Fibroblast of villous mesenchyme (primary cell): ENCODE results near the gene LYVE1. TPM values are rescaled to one million over a fixed set of nuclear protein-coding genes. Genes with fewer than 3 reads are reported as not detected.

ENCODE experiments used
- DNase-seq: peaks from one replicate; pipeline ENCODE4 v3.0.0-alpha.2; 2010; ENCODE audit warnings: low read depth
- H3K4me3 ChIP-seq: 2 replicates; pipeline ENCODE4 v1.5.1; 2011; ENCODE audit warnings: low read depth, mild to moderate bottlenecking, low read length
- total RNA-seq: library from RNA; depleted of rRNA; stranded (reverse); fragments of >200 nt; gene quantifications from 2 replicates; pipeline ENCODE4 v1.2.3, GENCODE V29; 2012
- TF ChIP-seq, protein P1 (sequence below): IDR thresholded peaks from 2 replicates; pipeline ENCODE4 v1.5.1; 2012; ENCODE audit warnings: low read depth, mild to moderate bottlenecking, low read length; ENCODE audit not compliant: insufficient read depth

LYVE1 gene
- total RNA-seq, 1 donor = not detected

GRCh38 chr11:10564030-10564429 lies 4.4 kb downstream of the LYVE1 start:
- TF ChIP-seq, protein P1, sequence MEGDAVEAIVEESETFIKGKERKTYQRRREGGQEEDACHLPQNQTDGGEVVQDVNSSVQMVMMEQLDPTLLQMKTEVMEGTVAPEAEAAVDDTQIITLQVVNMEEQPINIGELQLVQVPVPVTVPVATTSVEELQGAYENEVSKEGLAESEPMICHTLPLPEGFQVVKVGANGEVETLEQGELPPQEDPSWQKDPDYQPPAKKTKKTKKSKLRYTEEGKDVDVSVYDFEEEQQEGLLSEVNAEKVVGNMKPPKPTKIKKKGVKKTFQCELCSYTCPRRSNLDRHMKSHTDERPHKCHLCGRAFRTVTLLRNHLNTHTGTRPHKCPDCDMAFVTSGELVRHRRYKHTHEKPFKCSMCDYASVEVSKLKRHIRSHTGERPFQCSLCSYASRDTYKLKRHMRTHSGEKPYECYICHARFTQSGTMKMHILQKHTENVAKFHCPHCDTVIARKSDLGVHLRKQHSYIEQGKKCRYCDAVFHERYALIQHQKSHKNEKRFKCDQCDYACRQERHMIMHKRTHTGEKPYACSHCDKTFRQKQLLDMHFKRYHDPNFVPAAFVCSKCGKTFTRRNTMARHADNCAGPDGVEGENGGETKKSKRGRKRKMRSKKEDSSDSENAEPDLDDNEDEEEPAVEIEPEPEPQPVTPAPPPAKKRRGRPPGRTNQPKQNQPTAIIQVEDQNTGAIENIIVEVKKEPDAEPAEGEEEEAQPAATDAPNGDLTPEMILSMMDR = no peak
- no peak overlapping the region for H3K4me3 ChIP-seq
- no peak for DNase-seq

DNA sequence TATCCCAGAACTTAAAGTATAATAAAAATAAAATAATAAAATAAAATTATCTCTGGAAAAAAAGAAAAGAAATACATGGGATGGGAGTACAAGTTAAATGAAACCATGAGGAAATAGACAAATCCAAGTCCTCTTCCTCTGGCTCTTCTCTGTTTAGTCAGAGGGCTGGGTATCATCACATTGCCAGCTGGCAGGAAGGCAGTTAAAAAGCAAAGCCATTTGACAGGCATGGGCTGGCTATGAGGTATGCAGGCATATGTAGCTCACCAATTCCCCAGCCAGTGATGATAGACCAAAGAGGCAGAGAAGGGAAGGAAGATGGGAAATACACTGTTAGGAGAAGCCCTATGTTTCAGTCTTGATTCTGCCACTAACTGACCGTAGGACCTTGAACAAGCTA lies 6.5 kb downstream of the LYVE1 start:
- TF ChIP-seq, protein P1 = no peak
- DNase-seq = no peak

DNA sequence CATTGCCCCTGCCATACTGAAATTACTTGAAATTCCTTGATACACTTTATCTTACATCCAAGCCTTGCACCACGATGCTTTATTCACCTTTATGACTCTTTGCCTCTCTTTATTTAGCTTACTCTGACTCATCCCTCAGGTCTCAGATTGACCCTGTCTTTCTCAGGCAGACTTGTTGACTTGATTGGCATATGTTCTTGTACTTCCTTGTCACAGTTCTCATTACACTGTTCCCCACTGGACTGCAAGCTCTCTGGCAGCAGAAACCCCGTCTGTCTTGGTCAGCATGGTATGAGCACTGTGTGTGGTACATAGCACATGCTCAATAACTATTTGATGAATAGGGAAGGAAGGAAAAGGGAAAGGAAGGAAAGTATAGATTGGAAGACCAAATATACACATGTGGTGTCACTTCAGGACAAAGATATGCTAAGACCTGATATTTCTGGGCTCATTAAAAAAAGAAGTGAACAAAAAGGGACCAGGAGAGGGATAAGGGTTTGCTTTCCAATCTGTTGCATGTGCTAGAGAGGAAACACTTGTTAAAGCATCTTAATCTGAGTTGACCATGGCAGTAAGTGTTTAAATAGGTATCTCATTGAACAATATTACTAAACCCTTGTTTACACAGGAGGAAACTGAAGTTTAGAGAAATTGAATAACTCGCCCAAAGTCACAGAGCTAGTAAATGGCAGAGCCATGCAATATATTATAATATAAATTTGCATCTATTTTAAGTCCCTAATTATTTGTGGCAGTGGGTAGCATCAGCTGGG lies 7.2 kb downstream of the LYVE1 start:
- no peak overlapping the region for H3K4me3 ChIP-seq
- DNase-seq = no peak
- TF ChIP-seq, protein P1 = no peak

More for the DNA sequence above, 6.5 kb downstream of the LYVE1 start:
- no peak overlapping the region for H3K4me3 ChIP-seq

GRCh38 chr11:10558288-10558687 lies 10.2 kb downstream of the LYVE1 start:
- TF ChIP-seq, protein P1 = no peak
- no peak for DNase-seq
- H3K4me3 ChIP-seq = no peak overlapping the region

GRCh38 chr11:10556590-10556989 lies 11.9 kb downstream of the LYVE1 start:
- TF ChIP-seq, protein P1 = no peak

DNA sequence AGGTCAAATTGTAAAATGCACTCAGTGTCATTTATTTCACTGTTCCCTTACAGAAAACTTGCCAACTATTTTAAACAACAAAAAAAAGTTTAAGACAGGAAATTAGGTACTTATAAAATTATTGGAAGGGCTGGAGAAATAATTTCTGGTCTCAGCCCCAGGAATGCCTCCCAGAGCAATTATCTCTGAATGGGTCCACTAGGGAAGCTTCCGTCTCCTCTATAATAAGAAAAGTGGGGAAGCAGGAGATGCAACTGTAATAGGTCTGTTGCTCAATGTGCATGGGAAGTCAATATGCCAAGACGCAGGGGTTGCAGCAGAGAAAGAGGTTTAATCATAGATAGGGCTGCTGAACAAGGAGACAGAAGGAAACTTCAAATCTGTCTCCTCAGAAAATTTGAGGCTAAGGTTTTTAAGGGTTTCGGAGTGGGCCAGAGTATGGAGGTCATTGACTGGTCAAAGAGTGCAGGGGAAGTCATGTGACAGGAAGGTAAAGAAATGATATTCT lies 16.6 kb downstream of the LYVE1 start:
- TF ChIP-seq, protein P1 = no peak

More at GRCh38 chr11:10556590-10556989, 11.9 kb downstream of the LYVE1 start:
- no peak overlapping the region for H3K4me3 ChIP-seq
- no peak for DNase-seq

More for the DNA sequence above, 16.6 kb downstream of the LYVE1 start:
- no peak for DNase-seq
- no peak overlapping the region for H3K4me3 ChIP-seq
